Measurements from ENCODE around the gene BMPR1B.

The BMPR1B gene

DNA sequence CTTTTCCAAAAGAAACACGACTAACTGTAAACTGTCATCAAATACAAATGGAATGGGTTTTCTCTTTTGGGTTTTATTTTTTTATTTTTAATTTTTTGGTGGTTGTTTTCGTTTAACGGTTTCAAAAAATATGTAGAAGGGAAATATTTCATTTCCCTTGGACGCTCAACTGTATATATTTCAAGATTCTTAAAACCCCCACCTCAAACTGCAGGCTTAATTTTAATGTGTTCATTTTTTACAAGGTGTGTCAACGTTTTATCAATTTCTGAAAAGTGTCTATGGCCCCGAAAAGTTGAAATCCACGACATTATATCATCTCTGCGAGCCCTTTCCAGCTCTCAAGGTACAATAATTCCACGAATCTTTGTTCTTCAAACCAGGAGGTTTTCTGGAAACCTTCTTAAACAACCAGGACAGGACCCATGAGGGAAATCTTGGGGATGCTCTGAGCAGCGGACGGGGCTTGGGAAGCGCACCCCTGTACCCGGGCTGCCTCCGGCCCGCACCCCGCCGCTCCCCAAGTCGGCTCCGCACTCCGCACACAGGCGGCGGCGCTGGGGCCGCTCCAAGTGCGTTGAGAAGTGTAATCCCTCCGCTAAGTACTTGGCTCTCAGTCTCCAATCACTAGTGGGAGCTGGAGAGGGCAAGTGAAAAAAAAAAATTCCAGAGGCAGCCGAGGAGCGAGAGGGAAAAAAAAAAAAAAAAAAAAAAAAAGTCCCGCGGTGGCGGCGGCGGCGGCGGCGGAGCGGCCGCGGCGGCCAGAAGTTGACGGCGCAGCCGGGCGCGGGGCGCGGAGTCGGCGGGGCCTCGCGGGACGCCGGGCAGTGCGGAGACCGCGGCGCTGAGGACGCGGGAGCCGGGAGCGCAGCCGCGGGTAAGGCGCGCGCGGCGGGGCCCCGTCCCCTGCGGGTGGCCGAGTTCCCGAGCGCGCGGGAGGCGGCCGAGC is at the start of gene BMPR1B:
Gene BMPR1B, plus strand, starts transcription at position 764 of the 949 bp plus-strand sequence. CDS start 346,470 bp downstream, outside the sequence.
- Mint-ChIP-seq H3K27me3 (peaks cover 59% of the 10 kb centered on the region), H3K36me3 (no peaks in the 10 kb centered on the region), H3K27ac (no peak within 1 kb of the TSS), H3K4me1 (peaks cover 9% of the 10 kb centered on the region), H3K9me3 (no peaks in the 10 kb centered on the region), H3K4me3 (peak within 1 kb of the TSS; percentile 17)
- DNase-seq = no peak
- CTCF ChIA-PET = no interaction called here

GRCh38 chr4:94711635-94712034 is 46.1 kb upstream of the BMPR1B start:
- no peak for DNase-seq
- no peaks in the 10 kb centered on the region for H3K36me3 Mint-ChIP-seq
- H3K27me3 Mint-ChIP-seq = no peaks in the 10 kb centered on the region
- no peaks in the 10 kb centered on the region for H3K9me3 Mint-ChIP-seq
- CTCF ChIA-PET = no interaction called here
- H3K27ac Mint-ChIP-seq = no peak overlapping the region
- H3K4me3 Mint-ChIP-seq = no peak overlapping the region
- no peaks in the 10 kb centered on the region for H3K4me1 Mint-ChIP-seq

GRCh38 chr4:94714365-94715160 is 43.2 kb upstream of the BMPR1B start:
- CTCF ChIA-PET = interaction anchor here (0.6 kb wide), 1 partner anchor 20 kb away, joined by 3 read pairs; no protein-coding TSS in a partner anchor
- no peaks in the 10 kb centered on the region for H3K36me3 Mint-ChIP-seq
- no peak for DNase-seq

GRCh38 chr4:94715726-94716125 is 42.0 kb upstream of the BMPR1B start:
- Mint-ChIP-seq H3K4me3 (no peak overlapping the region), H3K9me3 (no peaks in the 10 kb centered on the region), H3K27ac (no peak overlapping the region), H3K4me1 (no peaks in the 10 kb centered on the region), H3K36me3 (no peaks in the 10 kb centered on the region), H3K27me3 (no peaks in the 10 kb centered on the region)
- no peak for DNase-seq
- CTCF ChIA-PET = interaction anchor here (1.1 kb wide), 1 partner anchor 13 kb away, joined by 3 read pairs; no protein-coding TSS in a partner anchor

More at GRCh38 chr4:94714365-94715160, 43.2 kb upstream of the BMPR1B start:
- H3K27me3 Mint-ChIP-seq = no peaks in the 10 kb centered on the region
- no peaks in the 10 kb centered on the region for H3K9me3 Mint-ChIP-seq
- no peak overlapping the region for H3K4me3 Mint-ChIP-seq
- H3K27ac Mint-ChIP-seq = no peak overlapping the region
- H3K4me1 Mint-ChIP-seq = no peaks in the 10 kb centered on the region

DNA sequence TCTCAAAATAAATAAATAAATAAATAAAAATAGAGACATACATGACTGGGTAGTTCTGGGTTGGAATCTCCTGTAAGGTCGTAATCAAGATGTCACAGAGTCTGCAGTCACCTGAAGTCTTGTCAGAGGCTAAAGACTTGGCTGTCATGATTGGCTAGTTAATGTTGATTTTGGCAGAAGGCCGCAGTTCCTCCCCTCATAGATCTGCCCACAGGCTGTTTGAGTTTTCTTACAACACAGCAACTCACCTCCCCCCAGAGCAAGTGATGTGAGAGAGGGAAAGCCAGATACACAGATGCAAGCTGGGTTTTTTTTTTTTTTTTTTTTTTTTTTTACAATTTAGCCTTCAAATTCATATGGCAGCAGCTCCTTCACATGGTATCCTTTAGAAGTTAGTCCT is 36.4 kb upstream of the BMPR1B start:
- no peaks in the 10 kb centered on the region for H3K4me1 Mint-ChIP-seq
- no peak overlapping the region for H3K27ac Mint-ChIP-seq
- no peak overlapping the region for H3K4me3 Mint-ChIP-seq
- H3K27me3 Mint-ChIP-seq = no peaks in the 10 kb centered on the region
- no peak for DNase-seq
- CTCF ChIA-PET = no interaction called here
- H3K9me3 Mint-ChIP-seq = no peaks in the 10 kb centered on the region
- H3K36me3 Mint-ChIP-seq = no peaks in the 10 kb centered on the region

DNA sequence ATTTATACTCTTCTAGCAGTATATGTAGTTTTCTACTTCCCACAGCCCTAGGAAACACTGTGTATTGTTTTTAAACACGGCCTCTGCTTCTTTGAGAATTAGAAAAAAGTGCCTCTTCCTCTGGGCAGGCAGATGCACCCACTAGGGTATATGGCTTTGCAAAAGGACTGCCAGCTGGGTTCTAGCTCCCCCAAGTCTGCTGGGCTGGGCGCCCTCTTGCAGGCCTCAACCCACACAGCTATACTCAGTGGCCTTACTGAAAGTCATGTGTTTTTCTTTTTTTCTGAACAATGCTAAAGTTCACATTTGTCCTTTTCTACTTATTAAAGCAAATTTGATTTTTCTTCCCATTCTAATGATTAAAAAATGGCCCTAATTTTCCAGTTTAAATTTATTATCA is 35.5 kb upstream of the BMPR1B start:
- Mint-ChIP-seq H3K27ac (no peak overlapping the region), H3K27me3 (peaks cover 5% of the 10 kb centered on the region), H3K4me1 (no peaks in the 10 kb centered on the region), H3K9me3 (no peaks in the 10 kb centered on the region), H3K36me3 (no peaks in the 10 kb centered on the region), H3K4me3 (no peak overlapping the region)
- no peak for DNase-seq
- CTCF ChIA-PET = no interaction called here

DNA sequence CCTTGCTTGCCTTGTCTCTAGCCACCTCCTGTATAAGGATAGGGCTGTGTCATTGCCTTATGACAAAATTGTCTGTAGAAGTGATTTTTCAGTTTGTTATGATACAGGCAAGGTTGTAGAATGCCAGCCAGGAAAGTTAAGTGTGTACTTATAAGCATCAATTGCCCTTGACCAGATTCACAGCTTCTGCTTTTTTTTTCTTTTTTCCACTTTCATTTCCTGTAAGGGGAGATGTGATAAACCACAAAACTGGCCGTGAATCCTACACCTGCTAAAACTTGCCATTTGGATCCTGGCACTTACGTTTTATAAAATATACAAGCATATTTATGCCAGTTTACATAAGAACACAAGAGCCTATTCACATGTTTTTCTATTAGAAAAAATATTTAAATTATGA is 35.0 kb upstream of the BMPR1B start:
- no peak overlapping the region for H3K4me3 Mint-ChIP-seq
- DNase-seq = no peak
- no peaks in the 10 kb centered on the region for H3K36me3 Mint-ChIP-seq
- no peaks in the 10 kb centered on the region for H3K9me3 Mint-ChIP-seq
- CTCF ChIA-PET = interaction anchor here (0.6 kb wide), 1 partner anchor 109 kb away, joined by 4 read pairs; no protein-coding TSS in a partner anchor
- no peak overlapping the region for H3K27ac Mint-ChIP-seq
- H3K27me3 Mint-ChIP-seq = peaks cover 5% of the 10 kb centered on the region
- H3K4me1 Mint-ChIP-seq = no peaks in the 10 kb centered on the region

DNA sequence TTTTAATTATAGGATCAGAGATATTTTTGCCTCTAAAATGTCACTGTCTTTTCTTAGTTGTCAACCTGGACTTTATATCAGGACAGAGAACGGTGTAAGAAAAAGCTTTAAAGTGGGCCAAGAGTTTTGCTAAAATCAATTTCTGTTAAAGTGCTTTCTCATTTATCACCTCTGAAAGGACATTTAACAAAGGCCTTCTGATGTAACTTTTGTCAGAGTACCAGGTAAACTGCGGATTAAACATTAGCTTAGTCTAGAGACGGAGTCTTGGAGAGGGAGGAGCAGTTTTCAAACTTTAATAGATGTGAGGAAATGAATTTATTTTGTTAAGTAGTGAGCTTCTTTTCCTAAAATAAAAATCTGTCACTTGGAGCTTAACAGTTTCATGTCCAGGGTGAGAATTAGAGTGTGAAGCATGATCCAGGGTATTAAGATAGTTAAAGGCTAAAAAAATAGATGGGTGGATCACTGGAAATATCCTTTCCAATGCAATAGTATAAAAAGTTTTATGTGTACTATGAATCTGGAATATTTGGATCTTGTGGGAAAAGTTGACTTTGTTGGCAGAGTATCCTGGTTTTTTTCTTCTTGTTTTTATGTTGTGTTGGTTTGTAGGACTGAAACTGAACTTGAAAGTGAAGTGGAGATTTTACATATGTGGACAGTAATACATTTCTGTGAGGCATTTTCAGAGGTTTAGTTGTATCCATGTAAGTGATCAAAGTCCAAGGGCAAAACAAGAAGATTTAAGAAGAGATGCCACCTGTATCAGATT is 33.6 kb upstream of the BMPR1B start:
- no peaks in the 10 kb centered on the region for H3K9me3 Mint-ChIP-seq
- no peaks in the 10 kb centered on the region for H3K4me1 Mint-ChIP-seq
- CTCF ChIA-PET = no interaction called here
- no peak for DNase-seq
- H3K27ac Mint-ChIP-seq = no peak overlapping the region
- peaks cover 8% of the 10 kb centered on the region for H3K27me3 Mint-ChIP-seq
- no peak overlapping the region for H3K4me3 Mint-ChIP-seq
- no peaks in the 10 kb centered on the region for H3K36me3 Mint-ChIP-seq

- no peak overlapping the region for H3K27ac Mint-ChIP-seq
These were observed 31.1 kb upstream of the BMPR1B start for GRCh38 chr4:94726524-94727123.

DNA sequence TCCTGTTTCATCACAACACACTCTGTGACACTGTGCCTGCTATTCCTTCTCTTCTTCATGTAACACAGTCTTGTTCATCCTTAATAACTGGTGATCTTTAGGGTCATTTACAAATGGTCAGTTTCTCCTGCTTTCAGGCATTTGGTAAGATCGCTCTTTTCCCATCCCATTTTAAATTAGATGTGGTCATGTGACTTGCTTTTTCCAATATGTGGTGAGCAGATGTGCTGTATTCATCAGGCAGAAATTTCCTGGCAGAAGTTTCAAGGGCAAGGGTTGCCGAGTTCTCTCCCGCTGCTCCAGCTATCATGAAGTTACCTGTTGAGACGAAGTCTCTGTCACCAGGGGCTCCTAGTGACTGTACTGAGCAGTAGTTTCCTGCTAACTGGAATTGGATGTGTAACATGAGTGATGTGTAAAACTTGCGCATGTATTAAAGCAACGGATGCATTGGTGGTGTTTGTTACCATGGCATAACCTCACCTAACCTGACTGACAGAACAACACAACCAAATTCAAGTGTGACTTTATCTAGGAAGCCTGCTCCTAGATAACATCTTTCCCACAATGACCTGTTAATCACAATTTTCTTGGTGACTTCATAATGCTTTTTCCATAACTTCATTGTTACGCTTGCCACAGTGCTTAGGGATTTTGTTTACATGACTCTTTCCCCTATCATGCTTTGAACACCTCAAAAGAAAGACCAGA is 29.5 kb upstream of the BMPR1B start:
- CTCF ChIA-PET = no interaction called here
- H3K27ac Mint-ChIP-seq = no peak overlapping the region
- DNase-seq = no peak
- peaks cover 8% of the 10 kb centered on the region for H3K27me3 Mint-ChIP-seq
- H3K4me1 Mint-ChIP-seq = no peaks in the 10 kb centered on the region
- H3K36me3 Mint-ChIP-seq = no peaks in the 10 kb centered on the region
- H3K4me3 Mint-ChIP-seq = no peak overlapping the region
- H3K9me3 Mint-ChIP-seq = no peaks in the 10 kb centered on the region

More at GRCh38 chr4:94726524-94727123, 31.1 kb upstream of the BMPR1B start:
- CTCF ChIA-PET = no interaction called here
- H3K4me3 Mint-ChIP-seq = no peak overlapping the region
- no peaks in the 10 kb centered on the region for H3K9me3 Mint-ChIP-seq
- no peak for DNase-seq
- H3K27me3 Mint-ChIP-seq = peaks cover 8% of the 10 kb centered on the region
- no peaks in the 10 kb centered on the region for H3K36me3 Mint-ChIP-seq
- H3K4me1 Mint-ChIP-seq = no peaks in the 10 kb centered on the region

DNA sequence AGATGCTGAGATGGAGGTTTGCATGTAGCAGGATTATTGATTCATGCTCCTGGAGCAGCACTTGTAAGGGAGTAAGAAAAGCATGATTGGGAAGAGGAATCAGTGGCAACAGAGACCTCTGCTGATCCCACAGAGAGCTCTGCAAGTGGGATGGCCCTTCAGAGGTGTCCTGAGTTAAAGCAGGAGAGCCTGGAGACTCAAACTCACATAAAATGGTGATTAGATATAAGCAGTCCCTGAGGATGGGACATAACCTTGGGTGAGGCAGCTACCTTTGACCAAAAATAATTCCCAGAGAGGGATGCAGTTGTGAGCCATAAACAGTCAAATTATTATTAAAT is 25.4 kb upstream of the BMPR1B start:
- Mint-ChIP-seq H3K36me3 (no peaks in the 10 kb centered on the region), H3K27ac (no peak overlapping the region), H3K4me3 (no peak overlapping the region), H3K9me3 (no peaks in the 10 kb centered on the region), H3K27me3 (peaks cover 3% of the 10 kb centered on the region), H3K4me1 (no peaks in the 10 kb centered on the region)
- DNase-seq = no peak
- CTCF ChIA-PET = no interaction called here

GRCh38 chr4:94739741-94740140 is 18.0 kb upstream of the BMPR1B start:
- H3K27ac Mint-ChIP-seq = no peak overlapping the region
- no peaks in the 10 kb centered on the region for H3K4me1 Mint-ChIP-seq
- DNase-seq = no peak
- H3K27me3 Mint-ChIP-seq = no peaks in the 10 kb centered on the region
- H3K9me3 Mint-ChIP-seq = no peaks in the 10 kb centered on the region
- no peak overlapping the region for H3K4me3 Mint-ChIP-seq
- H3K36me3 Mint-ChIP-seq = no peaks in the 10 kb centered on the region
- CTCF ChIA-PET = interaction anchor here (0.6 to 0.9 kb wide), 2 partner anchors 12 to 22 kb away, joined by 3 to 5 read pairs; no protein-coding TSS in a partner anchor

DNA sequence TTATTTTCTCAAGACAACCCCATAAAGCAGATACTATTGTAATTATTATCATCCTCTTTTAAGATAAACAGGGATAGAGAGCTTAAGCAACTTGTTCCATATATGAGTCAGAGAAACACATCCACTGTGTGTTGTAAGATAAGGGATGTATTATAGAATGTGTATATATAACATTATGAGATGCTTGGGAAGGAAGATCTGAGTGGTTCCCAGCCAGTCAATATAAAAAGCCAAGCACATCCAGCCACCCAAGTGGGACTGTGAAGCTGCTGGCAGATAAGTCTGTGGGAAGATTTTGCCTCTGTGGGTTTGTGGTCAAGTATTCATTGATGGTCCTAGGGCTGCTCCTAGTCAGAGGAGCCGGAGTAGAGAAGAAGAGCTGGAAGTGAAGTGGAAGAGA is 16.5 kb upstream of the BMPR1B start:
- Mint-ChIP-seq H3K27me3 (no peaks in the 10 kb centered on the region), H3K4me1 (no peaks in the 10 kb centered on the region), H3K9me3 (no peaks in the 10 kb centered on the region), H3K4me3 (no peak overlapping the region), H3K27ac (no peak overlapping the region), H3K36me3 (no peaks in the 10 kb centered on the region)
- no peak for DNase-seq
- CTCF ChIA-PET = no interaction called here
